ENCODE results near the gene MPHOSPH6. TPM values are rescaled to one million over a fixed set of nuclear protein-coding genes. Genes with fewer than 3 reads are reported as not detected.

The MPHOSPH6 gene
- total and polyA plus RNA-seq, 2 of the 8 experiments (the other 6 are each of a cell fraction or from before 2014, with no cell fraction given): 19.7 to 32.9 TPM

GRCh38 chr16:82184213-82184612 lies 14.2 kb upstream of the MPHOSPH6 start:
- H3K79me1 ChIP-seq (ENCODE audit: low read depth, low read length): no peaks in the 10 kb centered on the region
- CTCF ChIA-PET (ENCODE audit: partially characterized antibody): no interaction called here
- 0 out of 7 replicates have a peak, but pooled peaks cover 0 to 2% (median 0%) of the 10 kb centered on the region in 4 experiments for H3K4me1 ChIP-seq (replicated peaks in 1 of 4; ENCODE audit: control insufficient read depth in 3 of 4, insufficient read depth in 4 of 4, low read length in 3 of 4)
- no peak overlapping the region for H2BK12ac ChIP-seq (ENCODE audit: low read depth, low read length)
- no peak for DNase-seq (ENCODE audit: low read depth in 1 of 2, low spot score in 2 of 2)
- H2BK20ac ChIP-seq (ENCODE audit: low read length): no peak overlapping the region
- no peak overlapping the region for H2BK120ac ChIP-seq (replicated peaks; ENCODE audit: low read depth, low read length)
- no peak overlapping the region for H3K4me3 ChIP-seq (ENCODE audit: extremely low read depth in 1 of 4, insufficient read depth in 2 of 4, low read depth in 3 of 4, low read length in 4 of 4)
- H3K4me2 ChIP-seq (ENCODE audit: insufficient read depth in 1 of 2, low read depth in 2 of 2, low read length in 2 of 2): no peak overlapping the region
- TF ChIP-seq ASH2L (IDR thresholded peaks at IDR 0.05; ENCODE audit: low read length): no peak
- no peak for TF ChIP-seq GTF2F1 (IDR thresholded peaks at IDR 0.05; ENCODE audit: borderline replicate concordance, low read depth, low read length)
- TF ChIP-seq SUZ12 (IDR thresholded peaks at IDR 0.05; ENCODE audit: low read length): no peak
- no peak for TF ChIP-seq NANOG (IDR thresholded peaks at IDR 0.05; ENCODE audit: insufficient read depth, low read depth, low read length, poor library complexity, severe bottlenecking)
- TF ChIP-seq EZH2 (IDR thresholded peaks at IDR 0.05; ENCODE audit: low read depth, low read length, severe bottlenecking): no peak
- TF ChIP-seq KDM5A (IDR thresholded peaks at IDR 0.05; ENCODE audit: low read length): no peak
- TF ChIP-seq TEAD4 (IDR thresholded peaks at IDR 0.05; ENCODE audit: low read depth, low read length): no peak
- TF ChIP-seq RXRA (IDR thresholded peaks at IDR 0.05; ENCODE audit: insufficient read depth, low read depth, low read length): no peak
- no peak for TF ChIP-seq MAFK (IDR thresholded peaks at IDR 0.05; ENCODE audit: low read depth, low read length)
- no peak for TF ChIP-seq SRF (IDR thresholded peaks at IDR 0.05; ENCODE audit: low read depth, low read length)
- no peak for TF ChIP-seq BACH1 (IDR thresholded peaks at IDR 0.05; ENCODE audit: low read length)
- TF ChIP-seq JUN (IDR thresholded peaks at IDR 0.05; ENCODE audit: low read depth, low read length): no peak
- no peak overlapping the region for H3K4ac ChIP-seq (replicated peaks; ENCODE audit: insufficient read length, low read depth, low read length)
- H4K91ac ChIP-seq (replicated peaks; ENCODE audit: insufficient read length, low read length): no peak overlapping the region
- H3K9ac ChIP-seq (replicated peaks in 1 of 4; ENCODE audit: extremely low read depth in 1 of 4, low read depth in 3 of 4, low read length in 3 of 4): no peak overlapping the region
- no peak overlapping the region for H2AFZ ChIP-seq (ENCODE audit: low read length)
- FAIRE-seq: no peak
- H3K23ac ChIP-seq (ENCODE audit: insufficient read length): no peak overlapping the region
- no peaks in the 10 kb centered on the region for H3K27me3 ChIP-seq (replicated peaks in 1 of 4; ENCODE audit: control insufficient read depth in 3 of 4, extremely low read depth in 1 of 4, insufficient read depth in 3 of 4, low read length in 3 of 4)
- H3K36me3 ChIP-seq (ENCODE audit: control insufficient read depth in 2 of 4, insufficient read depth in 4 of 4, low read length in 3 of 4): no peaks in the 10 kb centered on the region
- POLR2A ChIA-PET (ENCODE audit: partially characterized antibody): interaction anchor here (1.3 kb wide), 1 partner anchor 14 kb away, joined by 3 read pairs; the partner anchor contains the start of gene MPHOSPH6
- H3K56ac ChIP-seq (replicated peaks; ENCODE audit: insufficient read length, low read depth, low read length): no peak overlapping the region
- no peaks in the 10 kb centered on the region for H3K79me2 ChIP-seq (ENCODE audit: control insufficient read depth in 1 of 2, insufficient read depth in 2 of 2, low read length in 2 of 2)
- no peaks in the 10 kb centered on the region for H3K9me3 ChIP-seq (ENCODE audit: insufficient read depth in 2 of 2, low read depth in 1 of 2, low read length in 1 of 2)
- H3K18ac ChIP-seq (ENCODE audit: extremely low read depth, low read length): no peak overlapping the region
- H4K8ac ChIP-seq (ENCODE audit: extremely low read depth, insufficient read depth, low read length): no peak overlapping the region
- no peak overlapping the region for H3K14ac ChIP-seq (ENCODE audit: insufficient read length)
- H3K23me2 ChIP-seq (ENCODE audit: low read depth, low read length): no peaks in the 10 kb centered on the region
- H4K20me1 ChIP-seq (replicated peaks in 1 of 2; ENCODE audit: control insufficient read depth in 1 of 2, insufficient read depth in 2 of 2, low read length in 2 of 2): no peaks in the 10 kb centered on the region
- no peak overlapping the region for H2AK5ac ChIP-seq (ENCODE audit: low read depth, low read length)
- WGBS, 2 experiments (ENCODE audit: extremely low coverage in 1 of 2, insufficient coverage in 1 of 2, insufficient read length in 1 of 2, insufficient replicate concordance in 2 of 2, low coverage in 1 of 2, low lambda C conversion rate in 2 of 2, missing lambda C conversion rate in 1 of 2): 93% methylated on average over 5 of the region's 5 CpGs; no CpG with 5 or more reads in 1 of the 2 experiments
- H4K5ac ChIP-seq (ENCODE audit: insufficient read length, low read depth, low read length): no peak overlapping the region
- no peak overlapping the region for H3K27ac ChIP-seq (ENCODE audit: low read depth, low read length)
- no peak overlapping the region for H2BK15ac ChIP-seq (ENCODE audit: low read length)
- no peak overlapping the region for H2BK5ac ChIP-seq (ENCODE audit: low read depth, low read length)

All from H1 (cell line).